GM12874 (cell line): Measurements from ENCODE around the gene PLXNB1.

ENCODE experiments used
- TF ChIP-seq, protein P1 (sequence below): IDR thresholded peaks from 2 replicates; pipeline ENCODE4 v1.5.1; 2011; ENCODE audit warnings: low read depth, mild to moderate bottlenecking, control low read depth, low read length, moderate library complexity; ENCODE audit not compliant: insufficient read depth

The PLXNB1 gene

DNA sequence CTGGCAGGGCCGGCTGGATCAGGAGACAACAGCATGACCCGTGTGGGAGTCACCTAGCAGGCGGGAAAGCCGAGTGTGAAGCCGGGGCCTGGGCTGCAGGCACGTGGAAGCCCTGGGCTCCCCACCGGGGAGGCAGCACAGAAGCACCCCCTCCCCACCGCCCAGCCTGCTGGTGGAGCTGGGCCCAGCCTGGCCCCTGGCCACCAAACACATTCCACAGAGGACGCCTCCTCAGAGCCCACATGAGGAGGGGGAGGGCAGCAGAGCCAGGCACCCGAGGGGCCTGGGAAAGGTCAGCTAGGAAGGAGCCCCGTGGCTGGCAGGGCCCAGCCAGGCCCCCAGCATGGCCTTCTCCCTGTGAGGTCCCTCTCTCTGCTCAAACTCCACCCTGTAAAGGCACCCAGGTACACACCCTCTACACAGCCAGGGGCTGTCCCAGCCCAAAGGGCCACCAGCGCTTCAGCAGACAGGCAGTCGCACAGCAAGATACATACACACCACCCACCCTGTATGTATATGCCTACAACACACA lies 4.5 kb downstream of the PLXNB1 start:
- TF ChIP-seq, protein P1, sequence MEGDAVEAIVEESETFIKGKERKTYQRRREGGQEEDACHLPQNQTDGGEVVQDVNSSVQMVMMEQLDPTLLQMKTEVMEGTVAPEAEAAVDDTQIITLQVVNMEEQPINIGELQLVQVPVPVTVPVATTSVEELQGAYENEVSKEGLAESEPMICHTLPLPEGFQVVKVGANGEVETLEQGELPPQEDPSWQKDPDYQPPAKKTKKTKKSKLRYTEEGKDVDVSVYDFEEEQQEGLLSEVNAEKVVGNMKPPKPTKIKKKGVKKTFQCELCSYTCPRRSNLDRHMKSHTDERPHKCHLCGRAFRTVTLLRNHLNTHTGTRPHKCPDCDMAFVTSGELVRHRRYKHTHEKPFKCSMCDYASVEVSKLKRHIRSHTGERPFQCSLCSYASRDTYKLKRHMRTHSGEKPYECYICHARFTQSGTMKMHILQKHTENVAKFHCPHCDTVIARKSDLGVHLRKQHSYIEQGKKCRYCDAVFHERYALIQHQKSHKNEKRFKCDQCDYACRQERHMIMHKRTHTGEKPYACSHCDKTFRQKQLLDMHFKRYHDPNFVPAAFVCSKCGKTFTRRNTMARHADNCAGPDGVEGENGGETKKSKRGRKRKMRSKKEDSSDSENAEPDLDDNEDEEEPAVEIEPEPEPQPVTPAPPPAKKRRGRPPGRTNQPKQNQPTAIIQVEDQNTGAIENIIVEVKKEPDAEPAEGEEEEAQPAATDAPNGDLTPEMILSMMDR = no peak

DNA sequence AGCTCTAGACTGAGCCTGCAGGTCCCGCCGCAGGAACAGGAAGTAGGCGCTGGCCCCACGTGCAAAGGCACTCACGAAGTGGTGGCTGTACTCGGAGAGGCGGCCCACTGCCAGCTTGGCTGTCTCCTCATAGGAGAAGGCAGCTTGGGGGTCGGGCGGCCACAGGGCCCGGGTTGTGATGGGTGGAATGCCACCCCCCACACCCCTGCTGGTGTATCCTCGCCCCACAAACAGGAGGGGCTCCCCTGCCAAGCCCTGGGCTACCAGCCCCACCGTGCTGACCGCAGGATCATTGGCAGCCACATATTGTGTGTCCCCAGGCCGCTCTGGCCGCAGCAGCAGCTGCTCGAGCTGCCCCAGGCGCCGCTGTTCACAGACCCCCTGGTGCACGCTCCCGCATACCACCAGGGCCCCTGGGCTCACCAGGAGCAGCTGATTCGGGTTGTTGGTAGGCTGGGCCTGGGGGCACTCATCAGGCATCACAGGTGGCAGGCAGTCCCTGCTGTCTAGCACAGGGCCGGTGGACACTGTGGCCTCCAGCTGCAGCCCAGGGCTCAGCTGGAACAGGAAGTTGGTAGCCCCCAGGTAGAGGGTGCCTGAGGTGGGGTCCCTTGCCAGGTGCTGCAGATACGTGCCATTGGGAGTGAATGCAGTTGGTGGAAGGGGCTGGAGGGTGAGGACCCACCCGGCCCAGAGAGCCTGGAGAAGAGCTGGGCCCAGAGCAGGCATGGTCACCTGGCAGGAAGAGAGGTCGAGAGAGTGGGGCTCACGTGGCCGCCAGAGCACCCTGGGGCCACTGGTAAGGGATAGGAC lies 5.8 kb downstream of the PLXNB1 start:
- TF ChIP-seq, protein P1 = no peak

DNA sequence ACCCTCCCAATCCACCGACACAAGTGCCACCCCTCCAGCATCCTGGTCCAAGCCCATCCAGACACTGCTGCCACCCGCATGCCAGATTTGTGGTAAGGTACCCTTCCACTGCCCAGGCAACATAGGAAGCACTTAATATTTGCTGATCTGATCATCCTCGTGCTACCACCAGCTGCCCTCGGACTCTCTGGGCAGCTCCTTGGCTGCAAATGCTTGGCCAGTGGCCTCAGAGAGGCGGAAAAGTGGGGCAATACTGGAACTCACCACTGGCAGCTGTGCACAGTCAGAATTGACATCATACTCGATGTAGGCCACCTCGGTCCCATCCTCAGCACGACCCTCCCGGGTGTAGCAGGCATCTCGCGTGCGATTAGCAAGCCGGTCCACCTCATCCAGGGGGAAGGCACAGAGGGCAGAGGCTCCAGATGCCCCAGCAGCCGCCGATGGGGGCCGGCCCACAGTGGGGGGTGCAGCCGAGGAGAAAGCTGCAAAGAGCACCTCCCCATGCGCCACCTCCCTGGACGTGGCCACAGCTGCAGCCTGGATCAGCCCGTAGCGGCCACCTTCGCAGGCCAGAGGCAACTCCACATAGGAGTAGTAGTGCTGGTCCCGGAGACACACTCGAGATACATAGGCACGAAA lies 6.5 kb downstream of the PLXNB1 start:
- TF ChIP-seq, protein P1 = no peak

DNA sequence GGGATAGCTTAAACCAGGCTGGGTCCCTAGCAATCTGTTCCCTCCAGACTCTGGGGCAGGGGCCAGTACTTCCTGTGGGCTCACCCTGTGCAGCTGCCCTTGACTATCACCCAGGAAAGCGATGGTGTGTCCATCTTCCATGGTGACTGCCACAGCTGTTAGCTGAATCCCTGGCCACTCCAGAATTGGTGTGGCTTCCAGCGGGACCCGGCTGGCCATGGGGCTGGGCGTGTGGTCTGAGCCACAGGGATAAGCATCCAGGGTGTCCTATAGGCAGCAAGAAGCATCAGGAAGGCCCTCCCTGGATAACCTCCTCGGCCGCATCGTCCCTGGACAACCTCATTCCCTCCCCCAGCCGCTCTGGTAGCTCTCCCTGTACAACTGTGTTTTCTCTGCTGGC lies 7.2 kb downstream of the PLXNB1 start:
- TF ChIP-seq, protein P1 = no peak

DNA sequence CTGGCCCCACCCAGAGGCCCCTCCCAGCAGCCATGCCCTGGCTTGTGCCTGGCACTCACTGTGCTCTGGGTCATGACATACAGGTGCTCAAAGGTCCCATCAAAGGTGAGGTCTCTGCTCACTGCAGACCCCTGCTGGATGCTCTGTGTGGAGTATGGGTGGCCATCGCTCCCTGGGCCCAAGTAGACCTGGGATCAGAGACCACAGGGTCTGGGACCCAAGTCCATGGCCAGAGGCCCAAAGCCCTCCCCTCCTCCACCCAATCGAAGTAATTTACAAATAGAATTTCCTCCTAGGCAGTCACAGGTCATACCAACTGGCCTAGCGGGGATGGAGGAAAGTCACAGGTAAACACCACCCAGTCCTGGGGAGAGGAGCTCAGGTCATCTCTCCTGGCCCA lies 7.6 kb downstream of the PLXNB1 start:
- TF ChIP-seq, protein P1 = no peak

DNA sequence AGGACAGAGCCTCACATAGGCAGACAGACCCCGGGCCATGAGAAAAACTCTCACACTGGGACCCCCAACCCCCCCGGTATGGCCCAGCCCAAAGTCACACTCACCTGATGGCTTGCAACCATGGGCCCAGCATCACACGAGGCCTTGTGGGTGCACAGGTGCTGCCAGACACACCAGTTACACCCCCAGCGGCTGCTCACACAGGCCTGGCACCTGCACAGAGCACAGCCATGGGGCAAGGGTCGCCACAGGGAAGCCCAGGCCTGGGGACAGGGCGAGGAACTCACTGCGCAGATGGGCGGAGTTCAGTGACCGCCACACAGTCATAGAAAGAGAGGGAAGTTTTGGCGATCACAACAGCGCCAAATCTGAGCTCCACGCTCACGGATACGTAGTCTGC lies 9.3 kb downstream of the PLXNB1 start:
- TF ChIP-seq, protein P1 = no peak

DNA sequence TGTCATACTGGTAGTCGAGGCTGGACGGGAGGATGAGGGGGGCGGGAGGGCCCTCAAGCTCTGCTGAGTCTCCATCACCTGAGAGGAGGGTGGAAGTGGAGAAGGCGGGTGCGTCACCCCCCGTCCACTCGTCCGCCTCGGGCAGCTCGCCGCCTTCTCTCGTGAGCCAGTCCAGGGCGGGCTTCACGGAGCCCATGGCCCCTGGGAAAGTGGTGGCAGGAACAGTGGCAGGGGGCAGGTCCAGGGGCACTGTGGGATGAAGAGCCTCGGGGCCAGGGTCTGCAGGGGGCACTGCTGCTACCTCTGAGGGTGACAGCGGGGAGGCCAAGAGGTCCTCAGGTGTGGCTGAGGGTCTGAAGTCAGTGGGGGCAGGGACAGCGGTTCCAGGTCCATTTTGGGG lies 10.3 kb downstream of the PLXNB1 start:
- TF ChIP-seq, protein P1 = no peak
